ENCODE measurements around the gene PLS1.
"Not testable (repeated sequence)": the region's sequence is repeated elsewhere in the genome, so short reads cannot be mapped to it uniquely, and the experiment has no call there.

PLS1 gene

GRCh38 chr3:142705198-142705597 is 109.0 kb downstream of the PLS1 start:
- DNase-seq = no peak

- no peak for DNase-seq
These were observed 110.3 kb downstream of the PLS1 start for GRCh38 chr3:142706321-142707127.

- DNase-seq = no peak
These were observed 113.0 kb downstream of the PLS1 start for GRCh38 chr3:142709207-142709606.

GRCh38 chr3:142714882-142715281 is 118.7 kb downstream of the PLS1 start:
- not testable (repeated sequence) for DNase-seq

- no peak for DNase-seq
These were observed 119.9 kb downstream of the PLS1 start for GRCh38 chr3:142716102-142716501.

GRCh38 chr3:142723665-142723967 is 127.4 kb downstream of the PLS1 start:
- DNase-seq = no peak

- DNase-seq = peak; percentile 78
These were observed 127.9 kb downstream of the PLS1 start, which contains the start of gene TRPC1 for GRCh38 chr3:142723968-142724681. TSS of gene TRPC1 (plus strand) at chr3:142724034. CDS start at chr3:142724560, 526 bp downstream.

- peak; percentile 37 for DNase-seq
These were observed 128.6 kb downstream of the PLS1 start for GRCh38 chr3:142724682-142725356.

- no peak for DNase-seq
These were observed 129.2 kb downstream of the PLS1 start for GRCh38 chr3:142725357-142725739.

- DNase-seq = no peak
These were observed 129.8 kb downstream of the PLS1 start for GRCh38 chr3:142726017-142726416.

GRCh38 chr3:142732066-142732465 is 135.9 kb downstream of the PLS1 start:
- DNase-seq = no peak

- no peak for DNase-seq
These were observed 138.6 kb downstream of the PLS1 start for GRCh38 chr3:142734834-142735233.

- DNase-seq = no peak
These were observed 139.3 kb downstream of the PLS1 start for GRCh38 chr3:142735462-142735861.

- DNase-seq = no peak
These were observed 142.2 kb downstream of the PLS1 start for GRCh38 chr3:142738396-142738795.

GRCh38 chr3:142746646-142747045 is 150.5 kb downstream of the PLS1 start:
- DNase-seq = no peak

- not testable (repeated sequence) for DNase-seq
These were observed 154.3 kb downstream of the PLS1 start for GRCh38 chr3:142750531-142750930.

GRCh38 chr3:142752605-142753004 is 156.4 kb downstream of the PLS1 start:
- not testable (repeated sequence) for DNase-seq

- DNase-seq = no peak
These were observed 158.3 kb downstream of the PLS1 start for GRCh38 chr3:142754494-142754893.

Data from NCI-H526 treated with DMSO at 0.1 percent for 48 hours (cell line).